ENCODE measurements around the gene SLCO2A1.
A peak's percentile ranks its signal among the peaks of the same experiment; 100 is the strongest.

SLCO2A1 gene

GRCh38 chr3:133965013-133965570 lies 64.6 kb downstream of the SLCO2A1 start:
- Histone ChIP-seq H3K27ac (ENCODE audit: poor library complexity, severe bottlenecking) (no peak overlapping the region), H3K4me3 (ENCODE audit: severe bottlenecking) (no peak overlapping the region), H3K9me3 (ENCODE audit: severe bottlenecking) (no peaks in the 10 kb centered on the region), H3K4me1 (ENCODE audit: insufficient read depth, poor library complexity, severe bottlenecking) (peaks cover 9% of the 10 kb centered on the region), H3K27me3 (ENCODE audit: insufficient read depth, poor library complexity, severe bottlenecking) (no peaks in the 10 kb centered on the region), H3K36me3 (ENCODE audit: low read depth) (no peaks in the 10 kb centered on the region)
- DNase-seq (ENCODE audit: low spot score) (no peak), ATAC-seq (ENCODE audit: low read depth) (no peak)
- no peak for TF ChIP-seq CTCF (IDR thresholded peaks at IDR 0.05; ENCODE audit: poor library complexity, severe bottlenecking)

- ATAC-seq (ENCODE audit: low read depth), result no peak
Measured at GRCh38 chr3:133964547-133964946, 65.2 kb downstream of the SLCO2A1 start.

GRCh38 chr3:133963657-133964396 lies 65.9 kb downstream of the SLCO2A1 start:
- no peak for ATAC-seq (ENCODE audit: low read depth)
- no peaks in the 10 kb centered on the region for H3K36me3 ChIP-seq (ENCODE audit: low read depth)

More at GRCh38 chr3:133964547-133964946, 65.2 kb downstream of the SLCO2A1 start:
- H3K4me3 ChIP-seq (ENCODE audit: severe bottlenecking), result no peak overlapping the region
- DNase-seq (ENCODE audit: low spot score), result no peak
- TF ChIP-seq CTCF (IDR thresholded peaks at IDR 0.05; ENCODE audit: poor library complexity, severe bottlenecking), result no peak
- no peaks in the 10 kb centered on the region for H3K27me3 ChIP-seq (ENCODE audit: insufficient read depth, poor library complexity, severe bottlenecking)
- H3K36me3 ChIP-seq (ENCODE audit: low read depth), result no peaks in the 10 kb centered on the region
- H3K4me1 ChIP-seq (ENCODE audit: insufficient read depth, poor library complexity, severe bottlenecking), result peaks cover 9% of the 10 kb centered on the region
- H3K27ac ChIP-seq (ENCODE audit: poor library complexity, severe bottlenecking), result no peak overlapping the region
- H3K9me3 ChIP-seq (ENCODE audit: severe bottlenecking), result no peaks in the 10 kb centered on the region

GRCh38 chr3:133962849-133963248 lies 66.9 kb downstream of the SLCO2A1 start:
- ATAC-seq (ENCODE audit: low read depth) (peak; percentile 85), DNase-seq (ENCODE audit: low spot score) (no peak)
- Histone ChIP-seq H3K9me3 (ENCODE audit: severe bottlenecking) (no peaks in the 10 kb centered on the region), H3K4me3 (ENCODE audit: severe bottlenecking) (no peak overlapping the region), H3K27me3 (ENCODE audit: insufficient read depth, poor library complexity, severe bottlenecking) (no peaks in the 10 kb centered on the region), H3K27ac (ENCODE audit: poor library complexity, severe bottlenecking) (no peak overlapping the region), H3K36me3 (ENCODE audit: low read depth) (no peaks in the 10 kb centered on the region), H3K4me1 (ENCODE audit: insufficient read depth, poor library complexity, severe bottlenecking) (peaks cover 9% of the 10 kb centered on the region)
- TF ChIP-seq CTCF (IDR thresholded peaks at IDR 0.05; ENCODE audit: poor library complexity, severe bottlenecking), result no peak

More at GRCh38 chr3:133963657-133964396, 65.9 kb downstream of the SLCO2A1 start:
- Histone ChIP-seq H3K4me1 (ENCODE audit: insufficient read depth, poor library complexity, severe bottlenecking) (peaks cover 9% of the 10 kb centered on the region), H3K27me3 (ENCODE audit: insufficient read depth, poor library complexity, severe bottlenecking) (no peaks in the 10 kb centered on the region), H3K4me3 (ENCODE audit: severe bottlenecking) (no peak overlapping the region), H3K27ac (ENCODE audit: poor library complexity, severe bottlenecking) (no peak overlapping the region), H3K9me3 (ENCODE audit: severe bottlenecking) (no peaks in the 10 kb centered on the region)
- no peak for TF ChIP-seq CTCF (IDR thresholded peaks at IDR 0.05; ENCODE audit: poor library complexity, severe bottlenecking)
- no peak for DNase-seq (ENCODE audit: low spot score)

All from RWPE2 (cell line).